ENCODE data around the gene MIS18A. TPM values are rescaled to one million over a fixed set of nuclear protein-coding genes. Genes with fewer than 3 reads are reported as not detected.

Gene MIS18A
- polyA plus RNA-seq, 1 experiment: 6.3 TPM

DNA sequence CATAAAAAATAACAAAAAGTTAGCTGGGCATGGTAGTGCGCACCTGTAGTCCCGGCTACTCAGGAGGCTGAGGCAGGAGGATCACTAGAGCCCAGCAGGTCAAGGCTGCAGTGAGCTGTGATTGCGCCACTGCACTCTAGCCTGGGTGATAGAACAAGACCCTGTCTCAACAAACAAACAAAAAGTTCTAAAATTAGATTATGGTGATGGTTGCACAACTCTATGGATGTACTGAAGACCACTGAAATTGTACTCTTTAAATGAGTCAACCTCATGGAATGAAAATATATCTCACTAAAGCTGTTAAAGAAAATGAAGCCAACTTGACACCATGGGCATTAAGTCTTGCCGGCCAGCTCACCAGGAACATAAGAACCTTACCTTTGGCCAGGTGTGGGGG lies 28.9 kb upstream of the MIS18A start:
- ChIA-PET CTCF (interaction anchor here (0.7 kb wide), 1 partner anchor 459 kb away, joined by 3 read pairs; no protein-coding TSS in a partner anchor), POLR2A (interaction anchor here (0.6 kb wide), 1 partner anchor 12 kb away, joined by 3 read pairs; no protein-coding TSS in a partner anchor)
- Histone ChIP-seq H3K27ac (ENCODE audit: low read depth, low read length) (no peak overlapping the region), H3K4me3 (ENCODE audit: low read depth, low read length) (no peak overlapping the region), H3K9me3 (ENCODE audit: control insufficient read depth, insufficient read depth, low read length) (no peaks in the 10 kb centered on the region), H3K27me3 (ENCODE audit: control insufficient read depth, insufficient read depth, low read length) (no peaks in the 10 kb centered on the region)
- TF ChIP-seq CTCF (IDR thresholded peaks at IDR 0.05; ENCODE audit: low read depth, low read length): no peak
- no peak for DNase-seq (ENCODE audit: low read depth, low spot score)

DNA sequence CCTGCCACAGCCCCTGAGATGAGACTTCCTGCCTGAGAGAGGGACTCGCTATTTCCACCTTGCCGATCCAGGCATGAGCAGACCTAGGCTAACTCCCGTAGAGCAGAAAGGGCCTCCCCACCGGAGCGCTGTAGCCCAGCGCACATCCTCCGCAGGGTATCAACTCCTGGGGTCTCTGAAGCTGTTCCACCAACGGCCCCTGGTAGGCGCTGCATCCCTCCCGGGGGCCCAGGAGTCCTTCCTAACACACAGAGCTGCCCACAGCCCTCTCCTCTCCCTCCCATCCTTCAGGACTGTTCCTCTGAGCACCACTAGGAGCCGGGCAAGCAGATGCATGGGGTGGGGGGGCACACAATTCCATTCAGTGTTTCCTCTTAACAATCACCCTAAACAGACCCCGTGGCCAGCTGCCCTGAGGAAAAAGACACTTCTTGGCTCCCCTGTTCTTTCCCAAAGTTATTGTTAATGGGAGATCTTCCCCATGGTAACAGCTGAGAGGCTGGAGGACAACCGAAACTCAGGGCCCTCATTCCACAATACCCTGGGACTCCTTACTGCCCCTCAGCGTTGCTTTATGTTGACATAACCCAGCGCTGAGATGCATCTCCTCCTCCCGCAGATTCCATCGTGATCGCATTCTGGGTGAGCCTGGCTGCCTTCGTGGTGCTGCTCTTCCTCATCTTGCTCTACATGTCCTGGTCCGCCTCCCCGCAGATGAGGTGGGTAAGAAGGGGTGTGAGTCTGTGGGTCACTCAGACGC lies 27.4 kb upstream of the MIS18A start:
- CTCF ChIA-PET: no interaction called here

GRCh38 chr21:32304998-32305397 lies 26.1 kb upstream of the MIS18A start:
- Histone ChIP-seq H3K9me3 (ENCODE audit: control insufficient read depth, insufficient read depth, low read length) (no peaks in the 10 kb centered on the region; the same call in none of the 2 replicates), H3K27ac (ENCODE audit: low read depth, low read length) (no peak overlapping the region), H3K4me3 (ENCODE audit: low read depth, low read length) (no peak overlapping the region), H3K27me3 (ENCODE audit: control insufficient read depth, insufficient read depth, low read length) (no peaks in the 10 kb centered on the region)
- no peak for TF ChIP-seq CTCF (IDR thresholded peaks at IDR 0.05; ENCODE audit: low read depth, low read length)
- ChIA-PET CTCF (no interaction called here), POLR2A (no interaction called here)
- DNase-seq (ENCODE audit: low read depth, low spot score): no peak

More for the DNA sequence above, 27.4 kb upstream of the MIS18A start:
- Histone ChIP-seq H3K27me3 (ENCODE audit: control insufficient read depth, insufficient read depth, low read length) (no peaks in the 10 kb centered on the region), H3K4me3 (ENCODE audit: low read depth, low read length) (no peak overlapping the region), H3K27ac (ENCODE audit: low read depth, low read length) (no peak overlapping the region), H3K9me3 (ENCODE audit: control insufficient read depth, insufficient read depth, low read length) (no peaks in the 10 kb centered on the region)
- POLR2A ChIA-PET: no interaction called here
- peak; percentile 18 for TF ChIP-seq CTCF (IDR thresholded peaks at IDR 0.05; ENCODE audit: low read depth, low read length)
- DNase-seq (ENCODE audit: low read depth, low spot score): no peak

DNA sequence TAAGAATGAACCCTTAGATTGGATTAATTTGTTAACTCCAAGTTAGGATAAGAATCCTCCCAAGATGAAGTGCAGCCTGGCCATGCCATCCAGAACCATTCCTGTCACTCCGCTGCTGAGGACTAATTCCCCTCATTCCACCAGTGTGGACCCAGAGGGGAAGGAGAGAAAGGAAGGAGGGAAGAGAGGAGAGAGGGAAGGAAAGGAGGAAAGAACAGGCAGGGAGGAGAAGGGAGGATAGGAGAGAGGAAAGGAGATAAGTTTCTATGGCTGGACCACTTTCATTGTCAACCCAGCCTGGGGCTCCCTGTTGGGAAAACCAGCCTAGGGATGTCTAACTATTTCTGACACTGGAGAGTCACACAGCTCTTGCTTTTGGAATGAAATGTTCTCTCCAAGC lies 24.5 kb upstream of the MIS18A start:
- no peak for DNase-seq (ENCODE audit: low read depth, low spot score)
- ChIA-PET CTCF (no interaction called here), POLR2A (interaction anchor here (0.6 kb wide), 1 partner anchor 23 kb away, joined by 10 read pairs; no protein-coding TSS in a partner anchor)
- H3K27ac ChIP-seq (ENCODE audit: low read depth, low read length): no peak overlapping the region
- TF ChIP-seq CTCF (IDR thresholded peaks at IDR 0.05; ENCODE audit: low read depth, low read length): no peak
- H3K27me3 ChIP-seq (ENCODE audit: control insufficient read depth, insufficient read depth, low read length): no peaks in the 10 kb centered on the region
- H3K9me3 ChIP-seq (ENCODE audit: control insufficient read depth, insufficient read depth, low read length): no peaks in the 10 kb centered on the region; the same call in none of the 2 replicates
- H3K4me3 ChIP-seq (ENCODE audit: low read depth, low read length): no peak overlapping the region

- no peaks in the 10 kb centered on the region; the same call in none of the 2 replicates for H3K9me3 ChIP-seq (ENCODE audit: control insufficient read depth, insufficient read depth, low read length)
- DNase-seq (ENCODE audit: low read depth, low spot score): no peak
- H3K27me3 ChIP-seq (ENCODE audit: control insufficient read depth, insufficient read depth, low read length): no peaks in the 10 kb centered on the region
- H3K4me3 ChIP-seq (ENCODE audit: low read depth, low read length): no peak overlapping the region
- ChIA-PET CTCF (no interaction called here), POLR2A (interaction anchor here (0.6 kb wide), 1 partner anchor 23 kb away, joined by 10 read pairs; no protein-coding TSS in a partner anchor)
- no peak for TF ChIP-seq CTCF (IDR thresholded peaks at IDR 0.05; ENCODE audit: low read depth, low read length)
- H3K27ac ChIP-seq (ENCODE audit: low read depth, low read length): no peak overlapping the region
Observed at GRCh38 chr21:32302560-32302959, 23.7 kb upstream of the MIS18A start.
